Stomach smooth muscle (tissue), 2 donors: ENCODE results near the gene CAMK2D.

Source experiments
- H3K27ac ChIP-seq: one replicate; pipeline ENCODE4 v1.7.0; 2013; ENCODE audit warnings: mild to moderate bottlenecking, low read length, inconsistent platforms
- H3K27me3 ChIP-seq, 2 donors: one replicate each; pipeline ENCODE4 v1.7.0; 2013; ENCODE audit warnings: low read length in 2 of 2; ENCODE audit not compliant: insufficient read depth in 2 of 2, control insufficient read depth in 1 of 2
- H3K36me3 ChIP-seq, 2 donors: one replicate each; pipeline ENCODE4 v1.7.0; 2013; ENCODE audit warnings: low read length in 2 of 2; ENCODE audit not compliant: control insufficient read depth in 2 of 2, insufficient read depth in 2 of 2
- H3K4me1 ChIP-seq: one replicate; pipeline ENCODE4 v1.7.0; 2013; ENCODE audit warnings: low read length; ENCODE audit not compliant: control insufficient read depth, insufficient read depth
- H3K4me3 ChIP-seq, 2 donors: one replicate each; pipeline ENCODE4 v1.7.0; 2013; ENCODE audit warnings: low read length in 2 of 2
- H3K9ac ChIP-seq, 2 donors: one replicate each; pipeline ENCODE4 v1.7.0; 2013; ENCODE audit warnings: low read length in 2 of 2, mild to moderate bottlenecking in 1 of 2
- H3K9me3 ChIP-seq, 2 donors: one replicate each; pipeline ENCODE4 v1.7.0; 2013; ENCODE audit warnings: low read length in 2 of 2; ENCODE audit not compliant: control insufficient read depth in 2 of 2
- donor health status: healthy.
- donor health status: Pancreatic carcinoma.

Gene CAMK2D

GRCh38 chr4:113639326-113639725 is 122.2 kb downstream of the CAMK2D start:
- no peak overlapping the region for H3K4me3 ChIP-seq
- peaks cover 4% of the 10 kb centered on the region for H3K4me1 ChIP-seq
- no peaks in the 10 kb centered on the region for H3K9me3 ChIP-seq
- no peak overlapping the region for H3K9ac ChIP-seq
- H3K27ac ChIP-seq = no peak overlapping the region
- H3K36me3 ChIP-seq = no peaks in the 10 kb centered on the region
- no peaks in the 10 kb centered on the region for H3K27me3 ChIP-seq

GRCh38 chr4:113638562-113638832 is 123.0 kb downstream of the CAMK2D start:
- Histone ChIP-seq H3K9me3 (no peaks in the 10 kb centered on the region), H3K27me3 (no peaks in the 10 kb centered on the region), H3K9ac (no peak overlapping the region), H3K27ac (no peak overlapping the region), H3K36me3 (no peaks in the 10 kb centered on the region), H3K4me1 (peaks cover 4% of the 10 kb centered on the region), H3K4me3 (no peak overlapping the region)

- Histone ChIP-seq H3K9ac (no peak overlapping the region), H3K36me3 (no peaks in the 10 kb centered on the region), H3K4me3 (no peak overlapping the region), H3K27me3 (no peaks in the 10 kb centered on the region), H3K9me3 (no peaks in the 10 kb centered on the region), H3K4me1 (peaks cover 4% of the 10 kb centered on the region), H3K27ac (no peak overlapping the region)
These were observed 123.5 kb downstream of the CAMK2D start for GRCh38 chr4:113637823-113638561.

GRCh38 chr4:113637363-113637762 is 124.2 kb downstream of the CAMK2D start:
- Histone ChIP-seq H3K4me1 (peaks cover 4% of the 10 kb centered on the region), H3K4me3 (no peak overlapping the region), H3K27me3 (no peaks in the 10 kb centered on the region), H3K9me3 (no peaks in the 10 kb centered on the region), H3K9ac (no peak overlapping the region), H3K36me3 (no peaks in the 10 kb centered on the region), H3K27ac (no peak overlapping the region)

GRCh38 chr4:113636877-113637276 is 124.7 kb downstream of the CAMK2D start:
- H3K27me3 ChIP-seq = no peaks in the 10 kb centered on the region
- peaks cover 4% of the 10 kb centered on the region for H3K4me1 ChIP-seq
- H3K9ac ChIP-seq = no peak overlapping the region
- no peak overlapping the region for H3K27ac ChIP-seq
- H3K4me3 ChIP-seq = no peak overlapping the region
- no peaks in the 10 kb centered on the region for H3K9me3 ChIP-seq
- H3K36me3 ChIP-seq = no peaks in the 10 kb centered on the region

- peaks cover 4% of the 10 kb centered on the region for H3K4me1 ChIP-seq
- no peaks in the 10 kb centered on the region for H3K36me3 ChIP-seq
- no peak overlapping the region for H3K4me3 ChIP-seq
- no peak overlapping the region for H3K27ac ChIP-seq
- H3K9me3 ChIP-seq = no peaks in the 10 kb centered on the region
- H3K27me3 ChIP-seq = no peaks in the 10 kb centered on the region
- H3K9ac ChIP-seq = no peak overlapping the region
These were observed 125.1 kb downstream of the CAMK2D start for GRCh38 chr4:113636438-113636818.

- H3K27ac ChIP-seq = no peak overlapping the region
- no peak overlapping the region for H3K9ac ChIP-seq
- H3K9me3 ChIP-seq = no peaks in the 10 kb centered on the region
- H3K36me3 ChIP-seq = no peaks in the 10 kb centered on the region
- peaks cover 4% of the 10 kb centered on the region for H3K4me1 ChIP-seq
- no peak overlapping the region for H3K4me3 ChIP-seq
- H3K27me3 ChIP-seq = no peaks in the 10 kb centered on the region
These were observed 125.7 kb downstream of the CAMK2D start for GRCh38 chr4:113635739-113636437.

- Histone ChIP-seq H3K9me3 (no peaks in the 10 kb centered on the region), H3K4me3 (no peak overlapping the region), H3K27me3 (no peaks in the 10 kb centered on the region), H3K27ac (no peak overlapping the region), H3K36me3 (no peaks in the 10 kb centered on the region), H3K4me1 (peaks cover 4% of the 10 kb centered on the region), H3K9ac (no peak overlapping the region)
These were observed 127.2 kb downstream of the CAMK2D start for GRCh38 chr4:113634081-113634969.

GRCh38 chr4:113633467-113633866 is 128.1 kb downstream of the CAMK2D start:
- no peak overlapping the region for H3K4me3 ChIP-seq
- no peaks in the 10 kb centered on the region for H3K27me3 ChIP-seq
- H3K4me1 ChIP-seq = peaks cover 4% of the 10 kb centered on the region
- H3K36me3 ChIP-seq = no peaks in the 10 kb centered on the region
- H3K27ac ChIP-seq = no peak overlapping the region
- H3K9me3 ChIP-seq = no peaks in the 10 kb centered on the region
- H3K9ac ChIP-seq = no peak overlapping the region

- H3K9ac ChIP-seq = no peak overlapping the region
- no peak overlapping the region for H3K4me3 ChIP-seq
- H3K27me3 ChIP-seq = no peaks in the 10 kb centered on the region
- H3K36me3 ChIP-seq = no peaks in the 10 kb centered on the region
- H3K9me3 ChIP-seq = no peaks in the 10 kb centered on the region
- H3K27ac ChIP-seq = no peak overlapping the region
- H3K4me1 ChIP-seq = no peaks in the 10 kb centered on the region
These were observed 132.8 kb downstream of the CAMK2D start for GRCh38 chr4:113628711-113629110.
